Measurements from ENCODE around the gene COL4A6. TPM values are rescaled to one million over a fixed set of nuclear protein-coding genes. Genes with fewer than 3 reads are reported as not detected.

The COL4A6 gene
- total and polyA plus RNA-seq, 5 experiments from 2014 or later: not detected

- no peaks in the 10 kb centered on the region for H3K9me3 Mint-ChIP-seq
Measured at GRCh38 chrX:108131471-108131870, 306.8 kb downstream of the COL4A6 start.

GRCh38 chrX:108130889-108131288 lies 307.3 kb downstream of the COL4A6 start:
- ATAC-seq: no peak
- H3K27me3 Mint-ChIP-seq: no peaks in the 10 kb centered on the region
- POLR2A ChIA-PET: no interaction called here
- H3K27ac Mint-ChIP-seq: no peak overlapping the region
- peaks cover 5 to 71% (median 28%) of the 10 kb centered on the region in 3 donors for H3K36me3 Mint-ChIP-seq
- no peaks in the 10 kb centered on the region for H3K9me3 Mint-ChIP-seq
- H3K4me1 Mint-ChIP-seq: no peaks in the 10 kb centered on the region
- DNase-seq: no peak
- H3K4me3 Mint-ChIP-seq: no peak overlapping the region

More at GRCh38 chrX:108131471-108131870, 306.8 kb downstream of the COL4A6 start:
- no peak overlapping the region for H3K27ac Mint-ChIP-seq
- H3K4me1 Mint-ChIP-seq: no peaks in the 10 kb centered on the region
- POLR2A ChIA-PET: no interaction called here
- H3K36me3 Mint-ChIP-seq: peaks cover 5 to 68% (median 26%) of the 10 kb centered on the region in 3 donors
- H3K4me3 Mint-ChIP-seq: no peak overlapping the region
- H3K27me3 Mint-ChIP-seq: no peaks in the 10 kb centered on the region
- no peak for ATAC-seq
- no peak for DNase-seq

DNA sequence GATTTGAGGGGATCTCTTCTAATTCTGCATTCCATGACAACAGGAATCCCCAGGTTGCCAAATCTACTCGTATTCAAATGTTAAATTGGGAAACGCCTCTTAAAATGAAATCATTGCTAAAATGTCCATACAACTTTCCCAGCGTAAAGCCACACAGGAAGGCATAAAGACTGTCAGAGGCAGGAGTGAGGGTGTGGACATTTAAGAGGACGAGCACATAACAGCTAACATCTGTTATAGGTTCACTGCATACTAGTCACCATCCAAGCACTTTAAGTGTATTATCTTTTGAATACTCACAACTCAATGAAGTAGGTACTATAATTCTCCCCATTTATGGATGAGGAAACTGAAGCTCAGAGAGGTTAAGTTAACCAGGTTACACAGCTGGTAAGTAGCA lies 311.1 kb downstream of the COL4A6 start:
- H3K27ac Mint-ChIP-seq: no peak overlapping the region
- H3K4me3 Mint-ChIP-seq: no peak overlapping the region
- no peaks in the 10 kb centered on the region for H3K4me1 Mint-ChIP-seq
- no peak for DNase-seq
- no peak for ATAC-seq
- H3K9me3 Mint-ChIP-seq: no peaks in the 10 kb centered on the region
- peaks cover 5 to 48% (median 15%) of the 10 kb centered on the region in 3 donors for H3K36me3 Mint-ChIP-seq
- H3K27me3 Mint-ChIP-seq: no peaks in the 10 kb centered on the region
- POLR2A ChIA-PET: no interaction called here

GRCh38 chrX:108126661-108127060 lies 311.6 kb downstream of the COL4A6 start:
- peaks cover 5 to 44% (median 15%) of the 10 kb centered on the region in 3 donors for H3K36me3 Mint-ChIP-seq
- H3K4me1 Mint-ChIP-seq: no peaks in the 10 kb centered on the region

GRCh38 chrX:108123591-108124366 lies 314.4 kb downstream of the COL4A6 start:
- H3K36me3 Mint-ChIP-seq: peaks cover 0 to 22% (median 10%) of the 10 kb centered on the region in 3 donors
- no peaks in the 10 kb centered on the region for H3K9me3 Mint-ChIP-seq
- no peak overlapping the region for H3K4me3 Mint-ChIP-seq
- DNase-seq (no peak), ATAC-seq (no peak)
- no peaks in the 10 kb centered on the region for H3K4me1 Mint-ChIP-seq
- no peaks in the 10 kb centered on the region for H3K27me3 Mint-ChIP-seq
- H3K27ac Mint-ChIP-seq: no peak overlapping the region
- POLR2A ChIA-PET: no interaction called here

More at GRCh38 chrX:108126661-108127060, 311.6 kb downstream of the COL4A6 start:
- Mint-ChIP-seq H3K4me3 (no peak overlapping the region), H3K9me3 (no peaks in the 10 kb centered on the region), H3K27ac (no peak overlapping the region), H3K27me3 (no peaks in the 10 kb centered on the region)
- ATAC-seq (no peak), DNase-seq (no peak)
- POLR2A ChIA-PET: no interaction called here

GRCh38 chrX:108122748-108123147 lies 315.5 kb downstream of the COL4A6 start:
- Mint-ChIP-seq H3K27ac (no peak overlapping the region), H3K4me1 (no peaks in the 10 kb centered on the region), H3K36me3 (peaks cover 0 to 20% (median 9%) of the 10 kb centered on the region in 3 donors), H3K9me3 (no peaks in the 10 kb centered on the region), H3K27me3 (no peaks in the 10 kb centered on the region), H3K4me3 (no peak overlapping the region)
- POLR2A ChIA-PET: no interaction called here
- DNase-seq (no peak), ATAC-seq (no peak)

DNA sequence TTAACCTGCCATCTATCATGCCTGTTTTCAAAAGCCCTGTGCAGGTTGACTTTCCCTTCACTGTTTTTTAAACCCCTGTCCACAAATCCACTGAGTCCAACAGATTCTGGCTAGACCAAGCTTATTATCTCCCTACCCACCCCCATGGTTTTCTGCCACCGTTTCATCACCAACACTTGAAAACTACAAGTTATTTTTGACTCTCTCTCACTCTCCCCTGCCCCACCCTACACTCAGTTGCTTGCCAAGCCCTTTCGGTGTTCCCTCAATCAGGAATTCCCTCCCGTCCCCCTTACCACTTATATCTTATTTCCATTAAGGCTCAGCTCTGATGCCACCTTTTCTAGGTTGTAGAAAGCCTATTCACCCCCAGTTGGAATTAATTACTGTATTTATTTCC lies 316.9 kb downstream of the COL4A6 start:
- POLR2A ChIA-PET: no interaction called here
- no peaks in the 10 kb centered on the region for H3K27me3 Mint-ChIP-seq

DNA sequence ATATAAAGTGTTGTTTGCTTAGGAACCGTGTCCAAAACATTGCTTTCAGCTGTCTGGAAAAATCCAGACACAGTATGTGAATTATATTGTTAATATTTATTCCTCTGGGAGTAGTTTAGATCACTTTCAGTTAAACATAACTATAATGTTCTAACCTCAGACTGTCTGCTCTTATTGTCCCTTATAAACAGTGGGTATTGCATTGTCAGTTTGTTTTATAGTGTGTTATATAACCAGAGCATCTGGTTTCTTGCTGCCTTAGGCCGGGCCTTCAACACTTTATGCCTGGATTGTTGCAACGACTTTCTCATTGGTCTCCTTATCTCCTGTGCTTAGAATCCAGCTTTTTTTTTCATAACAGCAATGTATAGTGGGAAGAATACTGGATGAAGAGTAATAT lies 320.2 kb downstream of the COL4A6 start:
- no peak overlapping the region for H3K4me3 Mint-ChIP-seq
- H3K27me3 Mint-ChIP-seq: no peaks in the 10 kb centered on the region
- DNase-seq (no peak), ATAC-seq (no peak)
- POLR2A ChIA-PET: no interaction called here
- peaks cover 0 to 4% (median 2%) of the 10 kb centered on the region in 4 donors for H3K4me1 Mint-ChIP-seq
- peaks cover 0 to 5% (median 0%) of the 10 kb centered on the region in 3 donors for H3K36me3 Mint-ChIP-seq
- H3K27ac Mint-ChIP-seq: no peak overlapping the region
- H3K9me3 Mint-ChIP-seq: no peaks in the 10 kb centered on the region

More for the DNA sequence above, 316.9 kb downstream of the COL4A6 start:
- Mint-ChIP-seq H3K9me3 (no peaks in the 10 kb centered on the region), H3K4me3 (no peak overlapping the region), H3K4me1 (no peaks in the 10 kb centered on the region), H3K27ac (no peak overlapping the region), H3K36me3 (peaks cover 0 to 12% (median 2%) of the 10 kb centered on the region in 3 donors)
- ATAC-seq (no peak), DNase-seq (no peak)

DNA sequence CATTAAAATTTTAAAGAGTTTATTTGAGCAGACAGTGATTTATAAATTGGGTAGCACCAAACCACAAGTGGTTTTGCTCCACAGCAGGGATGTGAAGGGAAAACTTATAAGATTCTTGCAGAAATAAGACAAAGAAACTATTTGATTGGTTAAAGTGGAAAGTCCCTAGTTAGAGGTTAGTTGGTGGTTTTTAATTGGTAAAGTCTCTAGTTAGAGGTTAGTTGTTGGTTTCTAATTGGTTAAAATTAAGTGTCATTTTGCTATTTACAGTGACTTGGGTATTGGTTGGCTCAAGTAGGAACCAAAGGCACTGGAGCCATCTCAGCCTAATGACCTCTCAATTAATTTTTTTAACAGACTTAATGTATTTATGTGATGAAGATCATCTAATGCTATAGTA lies 323.7 kb downstream of the COL4A6 start:
- H3K27ac Mint-ChIP-seq: no peak overlapping the region
- no peaks in the 10 kb centered on the region for H3K9me3 Mint-ChIP-seq
- H3K27me3 Mint-ChIP-seq: no peaks in the 10 kb centered on the region
- peaks cover 0 to 4% (median 2%) of the 10 kb centered on the region in 4 donors for H3K4me1 Mint-ChIP-seq
- ATAC-seq (no peak), DNase-seq (no peak)
- H3K4me3 Mint-ChIP-seq: no peak overlapping the region
- peaks cover 0 to 8% (median 0%) of the 10 kb centered on the region in 3 donors for H3K36me3 Mint-ChIP-seq
- POLR2A ChIA-PET: interaction anchor here (0.6 kb wide), 1 partner anchor 594 kb away, joined by 3 read pairs; no protein-coding TSS in a partner anchor

Other genes starting within 250 kb of the COL4A6 start
- not detected for gene COL4A5, start 1.4 kb upstream of the COL4A6 start, total RNA-seq
- gene COL4A5, start 1.4 kb upstream of the COL4A6 start, polyA plus RNA-seq: not detected

Data from naive thymus-derived CD8-positive, alpha-beta T cell (primary cell).